ENCODE results near the gene KLRB1.

DNA sequence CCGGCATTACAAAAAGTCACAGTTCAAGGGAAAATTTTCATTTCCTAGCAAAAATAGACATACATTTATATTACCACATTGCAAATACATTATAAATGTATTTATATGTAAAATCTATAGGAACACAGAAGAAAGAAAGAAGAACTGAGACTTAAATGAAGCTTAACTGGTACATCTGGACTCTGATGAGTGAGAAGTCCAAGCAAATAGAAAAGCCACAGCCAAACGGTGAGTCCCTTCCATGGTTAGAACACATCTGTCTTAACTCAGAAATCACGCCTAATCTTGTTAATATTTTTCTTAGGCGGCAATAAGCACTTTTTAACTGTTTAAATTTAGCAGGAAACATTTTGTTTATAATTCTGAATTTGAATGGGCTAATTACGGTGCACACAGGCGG is 9.4 kb upstream of the KLRB1 start:
- TF ChIP-seq EZH2phosphoT487 (IDR thresholded peaks at IDR 0.05; ENCODE audit: low read length) (no peak), EZH2 (optimal IDR thresholded peaks at IDR 0.05; ENCODE audit: low read depth, low read length) (no peak)
- TF ChIP-seq, protein P1, sequence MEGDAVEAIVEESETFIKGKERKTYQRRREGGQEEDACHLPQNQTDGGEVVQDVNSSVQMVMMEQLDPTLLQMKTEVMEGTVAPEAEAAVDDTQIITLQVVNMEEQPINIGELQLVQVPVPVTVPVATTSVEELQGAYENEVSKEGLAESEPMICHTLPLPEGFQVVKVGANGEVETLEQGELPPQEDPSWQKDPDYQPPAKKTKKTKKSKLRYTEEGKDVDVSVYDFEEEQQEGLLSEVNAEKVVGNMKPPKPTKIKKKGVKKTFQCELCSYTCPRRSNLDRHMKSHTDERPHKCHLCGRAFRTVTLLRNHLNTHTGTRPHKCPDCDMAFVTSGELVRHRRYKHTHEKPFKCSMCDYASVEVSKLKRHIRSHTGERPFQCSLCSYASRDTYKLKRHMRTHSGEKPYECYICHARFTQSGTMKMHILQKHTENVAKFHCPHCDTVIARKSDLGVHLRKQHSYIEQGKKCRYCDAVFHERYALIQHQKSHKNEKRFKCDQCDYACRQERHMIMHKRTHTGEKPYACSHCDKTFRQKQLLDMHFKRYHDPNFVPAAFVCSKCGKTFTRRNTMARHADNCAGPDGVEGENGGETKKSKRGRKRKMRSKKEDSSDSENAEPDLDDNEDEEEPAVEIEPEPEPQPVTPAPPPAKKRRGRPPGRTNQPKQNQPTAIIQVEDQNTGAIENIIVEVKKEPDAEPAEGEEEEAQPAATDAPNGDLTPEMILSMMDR (IDR thresholded peaks at IDR 0.05; ENCODE audit: low read length), result no peak

All from MM.1S (cell line).